GM19397 (cell line): ENCODE results near the gene ZNF324.
A peak's percentile ranks its signal among the peaks of the same experiment; 100 is the strongest.
"Not testable (repeated sequence)": the region's sequence is repeated elsewhere in the genome, so short reads cannot be mapped to it uniquely, and the experiment has no call there.

Experiments
- ATAC-seq: cut with Tn5 transposase; IDR thresholded peaks from one replicate; pipeline ENCODE4 v1.9.1; 2021; ENCODE audit warnings: mild to moderate bottlenecking, moderate library complexity; ENCODE audit not compliant: unreplicated experiment

The ZNF324 gene

DNA sequence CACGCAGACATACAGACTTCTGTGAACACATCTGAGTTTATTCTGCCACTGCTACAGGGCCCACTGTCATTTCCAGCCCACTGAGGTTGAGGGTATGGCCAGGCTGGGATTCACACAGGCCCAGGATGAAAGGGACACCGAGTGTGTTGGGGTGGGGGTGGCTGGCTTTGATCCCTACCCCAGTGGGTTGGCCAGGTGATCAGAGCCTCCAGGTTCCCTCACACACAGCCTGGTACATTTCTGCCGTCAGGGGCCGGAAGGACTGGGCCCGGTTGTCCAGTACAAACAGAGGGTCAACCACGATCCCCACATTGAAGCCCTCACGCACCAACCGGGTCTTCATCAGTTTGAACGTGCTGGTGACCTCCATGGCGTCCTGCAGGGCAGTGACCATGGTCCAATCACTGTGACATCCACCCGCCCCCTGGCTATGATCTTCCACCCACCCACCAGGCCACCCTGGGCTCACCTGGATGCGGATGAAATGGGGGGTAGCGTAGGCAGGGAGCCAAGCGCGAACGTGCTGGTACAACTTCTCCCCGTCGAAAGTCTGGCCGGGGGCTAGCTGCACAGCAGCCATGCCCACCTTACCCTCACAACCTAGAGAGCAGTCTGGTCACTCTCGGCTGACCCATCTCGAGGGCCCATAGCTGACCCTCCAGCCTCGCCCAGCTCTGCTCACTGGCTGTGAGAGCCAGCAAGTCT lies 31.6 kb downstream of the ZNF324 start:
- ATAC-seq: no peak

DNA sequence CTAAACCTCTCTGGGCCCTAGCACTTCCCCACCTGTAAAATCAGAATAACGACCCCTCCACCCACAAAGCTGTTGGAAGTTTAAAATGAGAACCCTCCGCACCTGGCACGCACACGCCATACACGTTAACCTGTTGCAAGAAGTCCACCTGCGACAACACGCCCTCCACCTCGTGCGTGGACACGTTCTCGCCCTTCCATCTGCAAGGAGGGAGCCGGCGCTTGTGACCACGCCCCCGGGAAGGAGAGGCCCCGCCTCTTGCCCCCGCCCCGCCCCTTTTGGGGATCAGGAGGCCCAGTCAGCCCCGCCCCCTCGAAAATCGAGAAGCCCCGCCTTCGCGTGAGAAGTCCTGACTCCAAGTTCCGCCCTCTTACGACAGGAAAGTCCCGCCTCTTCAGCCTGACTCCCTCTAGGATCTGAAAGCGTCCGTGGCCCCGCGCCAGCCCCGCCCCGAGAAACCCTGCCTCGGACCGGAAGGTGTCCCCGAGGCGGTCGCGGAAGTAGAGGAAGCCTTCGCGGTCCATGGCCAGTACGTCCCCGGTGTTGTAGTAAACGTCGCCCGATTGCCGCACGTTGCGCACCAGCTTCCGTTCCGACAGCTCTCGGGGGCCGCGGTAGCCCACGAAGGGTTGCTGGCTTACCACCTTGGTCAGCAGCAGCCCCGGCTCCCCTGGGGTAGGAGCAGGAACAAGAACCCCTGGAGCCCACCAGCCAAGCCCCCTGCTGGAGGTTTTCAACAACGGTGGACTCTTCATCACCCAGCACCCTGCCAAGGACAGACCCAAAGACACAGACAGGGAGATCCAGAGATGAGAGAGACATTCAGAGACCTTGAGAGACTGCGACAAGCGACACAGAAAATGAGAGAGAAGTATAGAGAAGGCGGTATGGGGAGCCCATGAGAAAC lies 32.4 kb downstream of the ZNF324 start:
- ATAC-seq: peak; percentile 92

DNA sequence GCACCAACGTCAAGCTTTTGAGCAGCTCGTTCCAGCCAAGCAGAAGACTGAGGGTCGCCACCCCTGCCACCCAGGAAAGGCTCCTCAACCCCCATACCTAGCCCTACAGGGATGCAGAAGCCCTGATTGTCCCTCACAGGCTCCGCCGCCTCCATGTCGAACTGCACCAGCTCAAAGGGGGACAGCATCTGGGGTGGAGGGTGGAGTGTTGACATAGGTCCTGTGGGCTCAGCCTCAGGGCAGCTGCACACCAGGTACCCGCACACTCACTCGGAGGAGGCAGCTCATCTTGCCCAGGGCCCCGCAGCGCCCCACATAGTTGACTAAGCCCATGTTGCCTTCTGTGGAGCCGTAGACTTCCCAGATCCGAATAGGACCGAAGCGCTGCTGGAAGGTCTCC lies 33.4 kb downstream of the ZNF324 start:
- no peak for ATAC-seq

DNA sequence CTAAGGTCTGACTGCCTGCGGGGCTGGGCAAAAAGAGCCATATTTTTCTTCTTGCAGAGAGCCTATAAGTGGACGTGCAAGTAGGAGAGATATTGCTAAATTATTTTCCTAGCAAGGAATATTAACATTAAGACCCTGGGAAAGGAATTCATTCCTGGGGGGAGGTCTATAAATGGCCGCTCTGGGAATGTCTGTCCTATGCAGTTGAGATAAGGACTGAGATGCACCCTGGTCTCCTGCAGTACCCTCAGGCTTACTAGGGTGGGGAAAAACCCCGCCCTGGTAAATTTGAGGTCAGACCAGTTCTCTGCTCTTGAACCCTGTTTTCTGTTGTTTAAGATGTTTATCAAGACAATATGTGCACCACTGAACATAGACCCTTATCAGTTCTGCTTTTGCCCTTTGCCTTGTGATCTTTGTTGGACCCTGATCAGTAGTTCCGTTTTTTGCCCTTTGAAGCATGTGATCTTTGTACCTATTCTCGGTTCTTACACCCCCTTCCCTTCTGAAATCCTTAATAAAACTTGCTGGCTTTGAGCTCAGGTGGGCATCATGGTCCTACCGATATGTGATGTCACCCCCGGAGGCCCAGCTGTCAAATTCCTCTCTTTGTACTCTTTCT lies 40.8 kb downstream of the ZNF324 start:
- ATAC-seq: not testable (repeated sequence)

DNA sequence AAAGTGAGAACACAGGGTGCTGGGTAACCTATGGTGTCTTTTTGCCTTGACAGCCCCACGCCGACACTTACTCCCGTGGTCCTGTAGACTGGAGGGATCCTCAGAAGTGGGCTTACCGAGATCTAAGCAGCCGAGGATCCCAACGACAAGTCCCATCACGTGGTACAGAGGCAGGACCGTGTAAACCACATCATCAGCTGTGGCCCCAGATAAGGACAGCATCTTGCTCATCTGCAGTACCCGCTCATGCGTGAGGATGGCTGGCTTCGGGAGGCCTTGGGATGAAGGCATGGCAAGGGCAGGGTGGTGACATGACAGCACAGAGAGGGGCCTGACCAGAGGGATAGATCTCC lies 42.8 kb downstream of the ZNF324 start:
- no peak for ATAC-seq

DNA sequence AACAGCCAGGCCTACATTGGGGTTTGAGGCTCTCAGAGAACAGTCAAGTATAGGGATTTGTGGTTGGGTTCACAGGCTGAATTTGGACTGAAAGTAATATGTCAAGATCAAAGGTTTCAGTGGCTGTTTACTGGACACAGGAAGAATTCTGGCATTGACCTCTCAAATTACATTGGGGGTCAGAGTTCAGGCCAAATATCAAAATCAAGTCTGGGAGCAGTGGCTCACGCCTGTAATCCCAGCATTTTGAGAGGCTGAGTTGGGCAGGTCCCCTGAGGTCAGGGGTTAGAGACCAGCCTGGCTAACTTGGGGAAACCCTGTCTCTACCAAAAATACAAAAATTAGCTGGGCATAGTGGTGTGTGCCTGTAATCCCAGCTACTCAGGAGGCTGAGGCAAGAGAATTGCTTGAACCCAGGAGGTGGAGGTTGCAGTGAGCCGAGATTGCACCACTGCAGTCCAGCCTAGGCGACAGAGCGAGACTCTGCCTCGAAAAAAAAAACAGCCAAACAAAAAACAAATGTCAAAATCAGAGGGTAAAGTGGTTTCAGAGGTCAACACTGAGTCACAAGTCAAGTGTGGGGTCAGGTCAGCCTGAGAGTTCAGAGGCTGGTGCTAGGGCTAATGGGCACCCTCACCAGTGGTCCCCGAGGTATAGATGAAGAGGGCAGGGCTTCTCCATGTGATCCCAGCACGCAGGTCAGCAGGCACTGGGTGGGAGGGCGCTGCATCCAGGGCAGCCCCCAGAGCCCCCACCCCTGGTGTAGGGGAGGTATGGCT lies 43.4 kb downstream of the ZNF324 start:
- no peak for ATAC-seq

DNA sequence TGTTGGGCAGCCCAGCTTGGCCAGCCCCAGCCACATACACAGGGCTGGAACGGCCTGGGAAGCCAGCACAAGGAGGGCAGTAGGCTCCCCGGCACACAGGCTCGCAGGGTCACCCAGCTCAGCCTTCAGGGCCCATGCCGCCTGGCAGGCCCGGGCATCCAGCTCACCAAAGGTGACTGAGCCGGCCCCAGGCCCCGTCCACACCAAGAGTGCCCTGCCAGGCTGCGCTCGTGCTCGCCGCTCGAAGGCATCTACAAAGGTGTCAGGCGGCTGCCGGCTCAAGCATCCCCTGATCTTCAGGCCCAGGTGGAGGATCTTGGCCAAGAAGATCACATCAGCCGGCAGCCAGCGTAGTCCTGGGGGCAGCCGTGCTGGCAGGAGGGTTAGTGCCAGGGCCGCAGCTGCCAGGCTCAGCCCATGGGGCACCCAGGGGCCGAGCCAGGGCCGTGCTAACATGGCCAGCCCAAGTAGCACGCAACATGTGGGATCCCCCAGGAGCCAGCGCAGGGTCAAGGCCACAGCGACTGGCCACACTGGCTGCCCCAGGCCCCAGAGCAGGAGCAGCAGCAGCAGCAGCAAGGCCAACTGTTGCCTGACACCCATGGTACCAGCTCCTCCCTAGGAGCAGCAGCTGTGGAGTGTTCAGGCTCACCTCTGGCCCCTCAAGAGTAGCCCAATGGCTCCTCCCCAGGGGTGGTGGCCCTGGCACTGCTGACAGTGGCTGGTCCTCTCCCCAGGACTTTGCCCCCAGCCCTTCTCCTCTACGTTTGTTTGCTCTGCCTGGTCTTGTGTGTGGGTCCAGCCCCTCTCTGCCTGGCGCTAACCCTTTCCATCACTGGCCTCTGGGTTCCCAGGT lies 44.7 kb downstream of the ZNF324 start, which contains the start of gene SLC27A5:
Gene SLC27A5, minus strand, starts transcription at position 640 of the 856 bp plus-strand sequence. Its CDS starts 37 bp downstream, at position 603.
- ATAC-seq: no peak

DNA sequence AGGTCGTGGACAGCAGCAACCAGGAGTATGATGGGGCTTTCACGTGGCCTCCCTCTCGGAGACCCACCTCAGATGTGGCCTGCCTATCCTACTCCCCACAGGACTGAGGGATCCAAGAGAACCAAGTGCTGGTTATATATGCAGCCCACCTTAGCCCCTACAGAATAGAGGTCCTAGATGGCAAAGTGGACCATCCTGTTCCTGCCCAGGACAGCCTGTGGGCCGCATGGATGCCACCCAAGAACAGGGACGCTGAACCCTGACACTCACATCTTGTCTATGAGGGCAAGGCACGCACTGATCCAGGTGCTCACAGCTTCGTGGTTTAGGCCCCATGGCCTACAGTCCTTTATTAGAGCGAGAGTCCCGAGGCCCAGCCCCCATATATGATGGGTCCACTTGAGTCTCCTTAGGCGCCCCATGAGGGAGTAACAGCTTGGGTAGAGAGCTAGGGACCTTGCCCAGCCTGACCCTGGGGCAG lies 46.4 kb downstream of the ZNF324 start:
- peak; percentile 2 for ATAC-seq

DNA sequence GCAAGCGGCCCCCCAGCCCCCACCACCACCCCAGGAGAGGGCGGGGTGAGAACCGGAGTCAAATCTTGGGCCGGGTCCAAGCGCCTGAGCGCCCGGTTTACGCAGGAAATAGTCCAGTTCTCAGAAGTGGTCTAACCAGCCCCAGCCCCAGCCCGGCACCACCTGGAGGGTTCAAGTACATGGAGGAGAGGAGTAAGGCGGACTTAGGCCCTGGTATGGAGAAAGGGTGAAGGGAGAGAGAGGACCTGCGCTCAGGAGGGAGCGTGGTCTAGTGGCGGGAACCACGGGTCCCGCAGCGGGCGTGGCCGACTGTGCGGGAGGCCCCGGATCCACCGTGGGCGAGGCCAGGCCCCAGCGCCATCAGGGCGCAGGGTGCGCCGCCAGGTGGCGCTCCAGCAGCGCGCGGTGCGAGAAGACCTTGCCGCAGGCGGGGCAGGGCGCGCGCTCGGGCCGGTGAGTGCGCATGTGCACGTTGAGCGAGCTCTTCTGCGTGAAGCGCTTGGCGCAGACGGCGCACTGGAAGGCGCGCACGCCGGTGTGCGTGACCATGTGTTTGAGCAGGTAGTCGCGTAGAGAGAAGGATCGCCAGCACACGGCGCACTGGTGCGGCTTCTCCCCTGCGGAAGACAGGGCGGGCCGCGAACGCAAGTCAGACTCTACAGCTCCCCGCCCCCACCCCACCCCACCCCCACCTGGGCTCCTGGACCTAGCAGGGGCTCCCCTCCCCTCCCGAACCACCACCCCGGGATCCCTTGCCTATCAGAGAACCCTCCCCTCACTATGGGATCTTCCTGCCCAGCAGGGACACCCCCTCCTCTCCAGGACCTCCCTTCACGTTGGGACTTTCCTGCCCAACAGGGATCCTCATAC lies 47.0 kb downstream of the ZNF324 start:
- ATAC-seq: peak; percentile 83

DNA sequence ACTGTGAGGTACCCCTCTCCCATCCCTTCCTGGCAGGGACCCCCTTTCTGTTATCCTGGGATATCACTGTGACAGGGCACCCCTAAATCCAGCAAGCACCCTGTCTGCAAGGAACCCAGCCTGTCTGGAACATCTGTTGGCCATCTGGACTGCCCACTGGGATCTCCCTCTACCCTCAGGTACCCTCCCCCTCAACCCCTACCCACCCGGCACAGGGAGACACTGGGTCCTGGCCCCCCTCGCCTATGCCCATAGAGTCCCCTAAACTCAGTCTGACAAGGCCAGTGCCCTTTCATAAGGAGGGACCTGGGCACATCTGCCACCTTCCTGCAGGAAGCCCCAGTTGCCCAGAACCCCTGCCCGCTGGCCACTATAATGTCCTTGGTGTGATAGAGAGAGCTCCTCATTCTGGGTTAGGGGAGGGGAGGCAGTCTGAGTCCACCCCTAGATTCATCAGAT lies 47.7 kb downstream of the ZNF324 start:
- no peak for ATAC-seq

DNA sequence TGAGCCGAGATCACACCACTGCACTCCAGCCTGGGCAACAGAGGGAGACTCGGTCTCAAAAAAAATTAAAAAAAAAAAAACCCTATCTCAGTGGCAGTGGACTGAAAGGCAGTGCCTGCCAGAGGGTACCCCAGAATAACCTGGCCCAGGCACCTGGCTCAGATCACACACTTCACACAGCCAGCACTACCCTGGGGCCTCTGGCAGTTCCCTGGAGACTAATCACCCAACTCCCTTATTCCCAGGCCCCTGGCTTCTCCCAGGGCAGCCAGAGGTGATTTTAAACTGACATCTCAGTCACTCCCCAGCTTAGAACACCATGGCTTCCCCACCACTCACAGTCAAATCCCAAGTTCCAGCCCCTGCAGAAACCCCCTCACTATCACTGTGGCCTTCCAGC lies 48.4 kb downstream of the ZNF324 start:
- ATAC-seq: no peak

DNA sequence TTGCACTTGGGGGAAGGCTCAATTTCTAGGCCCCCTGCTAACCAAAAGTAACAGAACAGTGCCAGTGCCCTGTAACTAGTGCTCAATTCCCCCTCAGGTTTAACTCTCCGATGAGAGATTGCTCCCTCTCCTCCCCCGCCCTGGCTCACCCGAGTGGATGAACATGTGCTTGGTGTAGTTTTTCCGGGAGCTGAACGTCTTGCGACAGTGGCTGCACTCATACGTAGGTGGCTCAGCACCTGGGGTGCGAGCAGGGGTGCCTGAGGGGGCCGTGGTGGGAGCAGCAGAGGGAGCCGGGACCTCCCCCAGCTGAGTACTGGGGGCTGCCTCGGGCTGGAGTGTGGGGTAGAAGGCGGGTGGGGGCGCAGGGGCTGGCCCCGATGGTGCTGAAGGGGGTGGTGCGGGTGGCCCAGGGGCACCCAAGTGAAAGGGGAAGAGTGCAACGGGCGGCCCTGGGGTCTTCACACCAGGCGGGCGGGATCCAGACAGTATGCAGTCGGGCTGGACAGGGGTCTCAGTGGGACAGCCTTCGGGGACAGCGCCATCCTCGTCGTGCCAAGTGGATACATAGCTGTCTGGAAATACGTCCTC lies 49.5 kb downstream of the ZNF324 start:
- no peak for ATAC-seq

DNA sequence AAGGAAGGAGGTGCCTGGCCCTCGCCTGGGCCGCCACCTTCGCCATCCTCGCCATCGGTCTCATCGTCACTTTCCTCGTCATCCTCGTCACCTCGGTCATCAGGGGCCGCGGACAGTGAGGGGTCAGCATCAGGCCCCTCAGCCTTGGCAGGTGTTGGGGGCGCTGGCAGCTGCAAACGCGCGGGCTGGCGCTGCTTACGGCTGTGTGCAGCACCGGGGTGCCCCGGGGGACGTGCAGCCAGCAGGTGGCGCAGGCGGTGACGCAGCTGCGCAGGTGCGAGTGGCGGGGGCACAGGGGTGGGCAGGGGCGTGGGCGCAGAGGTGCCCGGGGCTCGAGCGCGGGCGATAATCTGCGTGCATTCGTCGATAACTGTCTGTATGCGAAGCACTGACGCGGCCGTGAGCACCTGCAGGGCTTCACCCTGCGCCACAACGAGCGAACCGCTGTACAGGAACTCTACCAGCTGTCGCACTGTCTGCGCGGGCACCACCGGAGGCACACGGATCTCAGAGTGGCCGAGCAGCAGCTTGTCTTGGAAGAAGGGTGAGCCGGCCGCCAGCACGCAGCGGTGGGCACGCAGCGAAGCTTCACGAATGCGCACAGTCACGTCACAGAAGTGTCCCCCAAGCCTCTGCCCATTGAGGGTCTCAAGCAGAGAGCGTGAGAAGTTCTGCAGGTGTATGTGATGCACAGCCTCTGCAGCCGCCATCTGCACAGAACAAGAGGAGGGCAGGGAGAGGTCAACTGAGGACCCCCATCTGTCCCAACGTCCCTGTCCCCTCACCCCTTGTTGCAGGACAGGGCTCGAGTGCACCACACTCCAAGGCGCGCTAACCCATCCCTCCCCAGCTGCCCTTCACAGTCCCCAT lies 50.3 kb downstream of the ZNF324 start:
- ATAC-seq: no peak

DNA sequence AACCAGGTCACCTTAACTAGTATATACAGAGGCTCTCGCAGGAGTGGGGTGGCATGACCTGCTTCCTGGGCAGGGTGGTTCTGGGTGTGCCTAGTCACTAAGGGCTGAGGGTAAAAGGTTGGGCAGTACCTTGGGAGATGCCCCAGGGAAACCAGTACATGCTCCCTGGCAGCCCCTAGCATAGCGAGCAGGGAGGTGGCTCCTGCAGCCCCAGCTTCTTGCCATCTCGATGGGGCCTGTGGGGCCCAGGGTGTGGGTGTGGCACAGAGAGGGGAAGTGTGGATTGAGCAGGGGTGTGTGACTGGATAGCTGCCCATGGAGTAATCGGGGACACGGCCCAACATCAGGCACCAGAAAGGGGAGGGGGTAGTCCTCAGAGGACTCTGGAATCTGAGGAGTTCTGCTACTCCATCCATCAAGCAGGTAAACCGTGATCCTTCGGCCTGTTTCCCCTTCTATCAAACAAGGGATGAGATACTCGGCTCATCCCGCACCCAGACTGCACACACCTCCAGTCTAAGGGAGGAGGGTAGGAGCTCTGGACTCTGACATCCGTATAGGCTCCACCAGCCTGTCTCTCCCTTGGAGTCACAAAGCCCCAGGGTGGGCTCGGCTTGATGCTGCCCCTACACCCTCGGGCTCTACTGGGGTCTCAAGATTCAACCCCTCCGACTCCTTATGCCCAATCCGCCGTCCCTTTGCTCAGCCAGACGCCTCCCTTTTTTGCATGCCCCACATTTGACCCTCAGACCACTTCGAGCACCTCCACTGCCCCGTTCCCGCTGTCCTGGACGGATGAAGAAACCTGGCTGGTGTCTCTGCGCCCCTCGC lies 51.6 kb downstream of the ZNF324 start:
- ATAC-seq: no peak

DNA sequence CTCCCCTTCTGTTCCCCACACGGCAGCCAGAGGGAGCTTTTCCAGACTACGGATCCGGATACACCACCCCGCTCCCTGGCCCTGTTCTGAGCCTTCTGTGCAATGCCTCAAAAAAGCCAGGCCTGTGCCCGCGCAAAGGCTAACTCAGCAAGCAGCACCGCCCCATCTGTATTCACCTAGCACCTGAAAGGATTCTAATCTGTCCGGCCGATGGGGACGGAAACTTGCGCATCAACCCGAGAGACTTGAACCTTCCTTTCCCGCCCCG lies 52.1 kb downstream of the ZNF324 start:
- peak; percentile 2 for ATAC-seq

DNA sequence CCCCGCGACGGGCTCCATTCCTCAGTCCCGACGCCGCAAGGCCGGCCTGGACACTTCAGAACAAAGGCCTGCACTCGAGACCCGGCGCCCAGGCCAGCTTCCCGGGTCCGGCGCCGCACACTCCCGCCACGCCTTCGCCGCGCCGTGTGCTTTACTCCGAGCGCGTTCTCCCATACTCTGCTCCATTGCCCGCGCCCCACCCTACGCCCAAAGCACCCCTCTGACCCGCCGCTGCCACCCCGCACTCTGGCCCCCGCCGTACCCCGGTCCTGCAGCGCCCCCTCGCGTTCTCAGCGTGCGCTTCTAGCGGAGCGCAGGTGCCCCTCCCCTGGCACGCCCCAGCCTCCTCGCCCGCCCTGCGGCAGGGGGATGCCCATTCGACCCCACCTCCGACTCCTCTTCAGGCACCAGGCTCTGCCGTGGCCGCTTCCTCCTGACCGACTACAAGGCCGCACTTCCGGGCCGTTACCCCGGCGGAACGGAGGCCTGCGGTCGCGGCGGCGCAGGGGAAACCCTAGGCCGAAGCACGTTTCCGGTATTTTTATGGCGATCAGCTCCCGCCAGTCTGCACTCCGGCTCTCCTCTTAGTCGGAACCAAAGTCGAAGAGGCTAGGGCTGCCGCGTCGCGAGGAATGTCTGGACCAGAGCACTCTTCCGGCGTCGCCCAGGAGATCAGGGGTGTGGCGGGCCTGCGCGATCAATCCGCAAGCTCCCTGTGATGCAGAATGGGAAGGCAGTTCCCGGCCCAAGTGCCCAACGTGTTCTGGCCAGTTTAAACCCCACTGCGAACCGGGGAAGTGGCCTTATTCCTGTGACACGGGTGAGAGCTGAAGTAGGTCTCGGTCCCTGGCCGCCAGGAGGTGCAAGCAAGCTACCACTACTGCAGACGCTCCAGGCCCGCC lies 52.7 kb downstream of the ZNF324 start, which contains the start of gene ZBTB45:
Gene ZBTB45, minus strand, starts transcription at position 456 of the 902 bp plus-strand sequence. CDS start 2,137 bp downstream, outside the sequence.
- ATAC-seq: peak; percentile 79
